Activated CD8-positive, alpha-beta memory T cell treated with anti-CD3 and anti-CD28 coated beads, Interleukin-2, amount 50 U/mL, for 1 hour (primary cell): ENCODE data around the gene GSS.

Source experiments
- DNase-seq: peaks from one replicate; pipeline ENCODE4 v3.0.0-alpha.2; 2020; ENCODE audit errors: extremely low read depth

Gene GSS

DNA sequence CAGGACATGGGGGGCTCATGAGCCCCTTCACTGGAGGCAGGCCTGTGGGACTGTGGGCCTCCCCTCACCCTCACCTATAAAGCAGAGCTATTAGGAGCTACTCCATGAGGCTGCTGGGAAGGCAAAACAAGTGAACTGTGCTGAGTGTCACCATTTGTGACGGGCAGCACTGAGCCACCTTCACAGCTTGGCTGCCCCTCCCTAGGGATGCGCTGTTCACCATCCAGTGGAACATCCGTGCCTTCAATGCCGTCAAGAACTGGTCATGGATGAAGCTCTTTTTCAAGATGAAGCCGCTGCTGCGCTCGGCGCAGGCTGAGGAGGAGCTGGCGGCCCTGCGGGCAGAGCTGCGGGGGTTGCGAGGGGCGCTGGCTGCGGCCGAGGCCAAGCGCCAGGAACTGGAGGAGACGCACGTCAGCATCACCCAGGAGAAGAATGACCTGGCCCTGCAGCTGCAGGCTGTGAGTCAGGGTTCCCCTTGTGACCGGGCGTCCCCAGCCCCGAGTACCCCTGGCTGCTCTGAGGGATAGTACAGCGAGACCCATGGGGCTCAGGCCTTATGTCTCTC, 38.4 kb upstream of the GSS start:
- no peak for DNase-seq

DNA sequence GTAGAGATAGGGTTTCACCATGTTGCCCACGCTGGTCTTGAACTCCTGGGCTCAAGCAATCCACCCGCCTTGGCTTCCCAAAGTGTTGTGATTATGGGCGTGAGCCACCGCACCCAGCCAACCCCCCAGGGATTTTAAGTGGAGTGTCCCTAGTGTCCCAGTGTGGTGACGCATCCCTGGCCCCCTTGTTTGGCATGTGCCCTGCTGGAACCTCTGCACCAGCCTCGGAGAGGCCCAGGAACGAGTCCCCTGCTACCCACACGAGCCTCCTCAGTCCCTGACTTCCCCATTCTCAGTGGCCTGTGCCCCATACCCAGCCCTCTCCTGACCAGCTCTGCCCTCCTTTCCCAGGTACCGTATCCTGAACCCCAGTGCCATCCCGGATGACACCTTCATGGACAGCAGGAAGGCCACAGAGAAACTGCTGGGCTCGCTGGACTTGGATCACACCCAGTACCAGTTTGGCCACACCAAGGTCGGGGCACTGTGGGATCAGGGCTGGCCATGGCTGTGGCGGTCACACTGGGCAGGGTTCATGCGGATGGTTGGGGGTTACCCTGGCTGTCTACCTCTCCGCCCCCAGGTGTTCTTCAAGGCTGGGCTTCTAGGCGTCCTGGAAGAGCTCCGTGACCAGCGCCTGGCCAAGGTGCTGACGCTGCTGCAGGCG, 37.3 kb upstream of the GSS start:
- DNase-seq: no peak

DNA sequence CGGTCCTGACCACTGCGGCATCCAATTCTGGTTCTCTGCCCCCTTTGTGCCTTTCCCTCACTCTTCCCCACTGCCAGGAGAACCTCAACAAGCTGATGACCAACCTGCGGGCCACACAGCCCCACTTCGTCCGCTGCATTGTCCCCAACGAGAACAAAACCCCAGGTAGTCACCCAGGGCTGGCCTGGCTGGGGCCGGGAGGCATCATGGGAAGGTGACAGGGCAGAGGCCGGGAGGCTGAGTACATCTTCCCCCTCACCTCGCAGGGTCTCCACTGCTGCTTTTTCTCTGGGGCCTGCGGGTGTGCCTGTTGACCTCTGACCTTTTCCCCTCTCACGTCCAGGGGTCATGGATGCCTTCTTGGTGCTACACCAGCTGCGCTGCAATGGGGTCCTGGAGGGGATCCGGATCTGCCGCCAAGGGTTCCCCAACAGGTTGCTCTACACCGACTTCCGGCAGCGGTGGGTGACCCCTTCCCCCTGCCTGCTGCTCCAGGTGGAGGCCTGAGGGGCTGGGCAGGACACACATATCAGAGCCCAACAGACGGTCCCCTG, 35.1 kb upstream of the GSS start:
- no peak for DNase-seq

DNA sequence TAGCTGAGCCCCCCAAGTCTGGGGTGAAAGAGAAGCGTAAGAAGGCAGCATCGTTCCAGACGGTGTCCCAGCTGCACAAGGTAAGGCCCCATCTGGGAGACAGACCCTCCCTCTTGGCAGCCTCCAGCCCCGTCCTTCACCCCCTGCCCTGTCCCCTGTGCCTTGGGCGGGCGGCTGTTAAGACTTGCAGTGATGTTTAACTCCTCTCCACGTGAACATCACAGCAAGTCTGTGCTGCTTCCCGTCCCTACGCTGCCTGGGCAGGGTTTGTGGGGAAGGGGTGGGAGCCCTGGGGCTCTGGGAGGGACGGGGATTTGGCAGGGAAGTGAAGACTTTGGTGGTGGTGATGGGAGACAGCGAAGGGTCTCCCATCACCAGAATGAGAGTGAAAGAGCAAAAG, 34.6 kb upstream of the GSS start:
- no peak for DNase-seq

DNA sequence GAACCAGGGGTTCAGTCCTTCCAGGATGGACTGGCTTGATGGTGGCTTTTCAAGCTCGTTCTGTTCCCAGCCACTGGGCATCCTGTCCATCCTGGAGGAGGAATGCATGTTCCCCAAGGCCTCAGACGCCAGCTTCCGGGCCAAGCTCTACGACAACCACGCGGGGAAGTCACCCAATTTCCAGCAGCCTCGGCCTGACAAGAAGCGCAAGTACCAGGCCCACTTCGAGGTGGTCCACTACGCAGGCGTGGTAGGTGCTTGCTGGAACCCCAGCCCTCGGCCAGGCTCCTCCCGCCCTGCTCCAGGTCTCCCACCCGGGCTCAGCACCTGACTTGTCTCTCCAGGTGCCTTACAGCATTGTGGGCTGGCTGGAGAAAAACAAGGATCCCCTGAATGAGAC, 34.1 kb upstream of the GSS start:
- no peak for DNase-seq

DNA sequence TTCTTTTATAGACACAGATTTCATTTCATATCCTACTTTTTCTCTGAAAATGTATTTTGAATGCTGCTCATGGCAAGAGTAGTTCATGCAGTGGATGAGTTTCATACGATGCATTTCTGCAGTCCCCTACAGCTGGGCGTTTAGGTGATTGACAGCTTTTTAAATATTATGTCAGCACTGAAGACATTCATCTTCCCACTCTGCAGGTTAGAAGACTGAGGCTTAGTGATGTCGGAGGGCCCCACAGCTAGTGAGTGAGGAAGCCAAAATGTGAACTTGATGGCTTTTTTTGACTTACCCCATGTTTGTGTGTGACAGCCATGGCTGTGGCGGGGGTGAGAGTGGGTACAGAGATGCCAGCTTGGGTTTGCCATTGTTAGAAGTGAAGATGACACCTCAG, 33.5 kb upstream of the GSS start:
- no peak for DNase-seq

DNA sequence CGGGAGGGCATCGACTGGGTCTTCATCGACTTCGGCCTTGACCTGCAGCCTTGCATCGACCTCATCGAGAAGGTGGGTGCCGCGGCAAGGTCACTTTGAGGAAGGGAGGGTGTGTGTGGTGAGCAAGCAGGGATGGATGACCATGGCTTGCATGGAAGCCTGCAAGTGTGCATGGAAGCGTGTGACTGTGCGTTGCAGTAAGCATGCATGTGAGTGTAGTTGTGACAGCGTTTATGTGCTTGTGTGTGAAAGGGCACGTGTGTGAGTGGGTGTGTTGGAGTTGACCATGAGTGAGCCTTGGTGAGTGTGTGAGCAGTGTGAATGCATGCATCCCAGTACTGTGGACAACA, 32.6 kb upstream of the GSS start:
- DNase-seq: no peak

DNA sequence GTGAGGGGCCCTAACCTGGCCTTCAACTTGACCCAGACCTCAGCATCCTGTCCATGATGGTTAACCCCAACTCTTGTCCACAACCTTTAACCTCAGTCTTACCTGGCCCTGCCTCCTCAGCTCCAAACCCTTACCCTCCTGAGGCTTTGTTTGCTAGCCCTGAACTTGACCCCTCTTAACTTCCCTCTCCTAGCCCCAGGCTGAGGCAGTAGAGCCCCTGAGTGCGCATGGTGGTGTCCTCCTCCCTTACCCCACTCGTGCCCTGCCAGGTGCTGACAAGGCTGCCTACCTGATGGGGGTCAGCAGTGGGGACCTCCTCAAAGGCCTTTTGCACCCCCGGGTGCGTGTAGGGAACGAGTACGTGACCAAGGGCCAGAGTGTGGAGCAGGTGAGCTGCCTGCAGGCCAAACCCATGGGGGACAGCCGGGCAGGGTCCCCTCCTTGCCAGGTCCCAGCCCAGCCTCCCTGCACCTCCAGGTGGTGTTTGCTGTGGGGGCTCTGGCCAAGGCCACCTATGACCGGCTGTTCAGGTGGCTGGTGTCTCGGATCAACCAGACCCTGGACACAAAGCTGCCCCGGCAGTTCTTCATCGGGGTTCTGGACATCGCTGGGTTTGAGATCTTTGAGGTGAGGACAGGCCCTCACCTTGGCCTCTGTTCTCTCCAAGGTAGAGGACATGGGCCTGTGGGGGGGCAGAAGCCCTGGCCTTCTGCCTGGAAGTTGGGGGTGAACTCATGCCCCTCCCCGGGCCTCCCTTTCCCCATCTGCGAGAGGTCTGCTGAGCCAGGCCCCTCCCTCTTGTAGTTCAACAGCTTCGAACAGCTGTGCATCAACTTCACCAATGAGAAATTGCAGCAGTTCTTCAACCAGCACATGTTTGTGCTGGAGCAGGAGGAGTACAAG, 31.9 kb upstream of the GSS start:
- no peak for DNase-seq

DNA sequence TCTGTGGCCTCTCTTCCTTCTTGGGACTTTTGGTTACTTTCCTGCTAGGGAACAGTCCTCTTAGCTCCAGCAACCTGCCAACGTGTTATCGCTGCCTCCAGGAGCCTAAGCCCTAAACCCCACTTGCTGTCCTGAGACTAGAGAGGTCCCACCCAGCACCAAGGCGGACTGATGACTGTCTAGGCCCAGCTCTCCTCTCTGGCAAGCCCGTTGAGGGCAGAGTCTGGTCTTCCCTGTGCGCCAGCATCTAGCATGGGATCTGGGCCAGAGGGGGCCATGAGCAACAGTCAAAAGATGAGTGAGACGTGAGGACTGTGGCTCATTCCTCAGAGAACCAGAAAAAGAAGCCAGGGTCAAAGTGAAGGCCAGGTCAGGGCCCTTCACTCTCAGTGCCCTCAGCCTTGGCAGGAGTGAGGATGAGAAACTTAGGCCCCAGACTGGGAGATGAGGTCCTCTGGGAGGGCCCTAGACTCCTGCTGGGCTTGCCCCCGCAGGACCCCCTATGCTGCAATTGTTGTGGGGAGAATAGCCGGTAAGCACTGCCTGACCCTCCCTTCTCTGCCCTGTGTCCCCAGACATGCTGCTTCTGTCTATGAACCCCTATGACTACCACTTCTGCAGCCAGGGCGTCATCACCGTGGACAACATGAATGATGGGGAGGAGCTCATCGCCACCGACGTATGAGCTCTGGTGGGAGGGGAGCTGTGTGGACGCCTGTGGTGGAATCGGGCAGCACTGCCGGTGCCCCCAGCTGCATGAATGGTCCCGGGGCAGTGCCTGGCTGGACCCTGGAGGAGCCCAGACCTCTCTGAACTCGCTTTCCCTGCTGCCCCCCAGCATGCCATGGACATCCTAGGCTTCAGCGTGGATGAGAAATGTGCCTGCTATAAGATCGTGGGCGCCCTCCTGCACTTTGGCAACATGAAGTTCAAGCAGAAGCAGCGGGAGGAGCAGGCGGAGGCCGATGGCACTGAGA, 31.0 kb upstream of the GSS start:
- no peak for DNase-seq

DNA sequence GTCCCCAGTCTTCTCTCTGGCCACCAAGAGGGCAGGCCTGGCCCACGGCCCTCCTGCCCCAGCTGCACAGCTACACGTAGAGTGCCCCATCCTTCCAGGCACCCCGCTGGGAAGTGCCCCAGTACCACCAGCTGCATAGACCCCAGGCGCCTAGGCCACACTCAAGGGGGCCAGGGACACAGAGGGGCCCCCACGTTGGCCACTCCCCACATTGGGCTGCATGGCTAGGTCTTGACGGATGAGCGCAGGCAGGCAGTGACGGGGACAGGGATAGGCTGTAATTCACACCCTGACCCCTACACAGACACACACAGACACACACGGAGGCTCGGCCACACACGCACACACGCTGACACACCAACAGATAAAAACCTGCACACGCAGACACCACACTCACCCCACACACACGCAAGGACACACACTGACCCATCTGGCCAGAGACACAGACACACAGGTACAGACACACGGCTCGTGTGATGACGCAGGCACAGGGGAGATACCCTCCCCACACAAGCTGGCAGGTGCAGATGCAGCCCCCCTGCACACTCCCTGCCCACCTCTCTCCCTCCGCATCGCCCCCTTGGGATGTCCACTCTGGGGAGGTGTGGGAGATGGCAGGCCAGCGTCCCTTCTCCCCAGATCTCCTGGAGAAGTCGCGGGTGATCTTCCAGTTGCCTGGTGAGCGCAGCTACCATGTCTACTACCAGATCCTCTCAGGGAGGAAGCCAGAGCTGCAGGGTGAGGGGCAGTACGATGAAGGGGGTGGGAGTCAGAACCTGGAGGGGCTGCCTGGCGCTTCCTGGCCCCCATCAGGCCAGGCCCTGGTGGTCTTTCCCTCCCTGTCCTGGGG, 30.1 kb upstream of the GSS start:
- no peak for DNase-seq

DNA sequence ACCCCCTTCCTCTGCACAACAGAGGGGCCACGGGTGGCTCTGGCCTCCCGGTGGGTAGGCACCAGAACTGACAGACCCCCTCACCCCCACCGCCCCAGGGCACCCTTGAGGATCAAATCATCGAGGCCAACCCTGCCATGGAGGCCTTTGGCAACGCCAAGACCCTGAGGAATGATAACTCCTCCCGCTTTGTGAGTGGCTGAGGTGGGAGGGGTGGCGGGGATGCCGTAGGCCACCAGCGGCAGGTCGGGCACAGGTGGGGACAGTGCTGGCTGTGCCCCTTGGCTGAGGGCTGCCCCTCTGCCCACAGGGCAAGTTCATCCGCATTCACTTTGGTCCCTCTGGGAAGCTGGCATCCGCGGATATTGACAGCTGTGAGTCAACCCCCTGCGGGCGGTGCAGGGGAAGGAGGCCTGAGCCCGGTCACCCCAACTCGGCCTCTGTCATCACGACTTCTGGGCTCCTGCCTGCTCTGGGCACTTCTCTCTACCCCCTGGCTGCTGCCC, 29.2 kb upstream of the GSS start:
- no peak for DNase-seq

DNA sequence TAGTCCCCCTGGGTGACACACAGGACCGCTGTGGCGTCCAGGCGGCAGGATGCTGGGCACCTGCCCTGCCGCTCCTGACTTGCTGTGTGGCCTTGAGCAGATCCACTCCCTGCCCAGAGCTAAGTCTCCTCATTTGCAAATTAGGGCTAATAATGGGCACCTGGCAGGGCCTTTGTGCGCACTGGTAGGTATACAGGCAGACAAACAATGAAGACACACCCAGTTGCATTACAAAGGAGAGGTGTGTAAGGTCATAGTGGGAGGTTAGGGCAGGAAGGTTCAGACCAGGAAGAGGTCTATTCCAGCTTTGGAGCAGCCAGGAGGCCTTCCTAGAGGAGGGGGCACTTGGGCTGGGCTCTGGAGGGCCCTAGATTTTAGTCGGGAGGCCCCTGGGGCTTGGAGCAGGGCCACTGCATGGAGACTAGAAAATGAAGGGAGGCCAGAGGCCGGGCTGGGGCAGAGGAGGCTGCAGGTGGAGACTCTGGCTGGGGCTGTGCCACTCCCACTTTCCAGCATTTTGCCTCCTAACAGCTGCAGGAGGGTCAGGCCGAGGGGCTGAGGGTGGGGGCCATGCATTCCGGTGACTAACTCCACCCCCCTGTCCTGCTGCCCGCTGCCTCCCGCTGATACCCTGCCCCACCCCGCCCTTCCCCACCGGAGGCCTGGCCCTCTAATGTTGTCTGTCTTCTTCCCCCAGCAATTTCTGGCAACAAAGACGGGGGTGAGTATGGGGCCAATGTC, 28.6 kb upstream of the GSS start:
- DNase-seq: no peak

DNA sequence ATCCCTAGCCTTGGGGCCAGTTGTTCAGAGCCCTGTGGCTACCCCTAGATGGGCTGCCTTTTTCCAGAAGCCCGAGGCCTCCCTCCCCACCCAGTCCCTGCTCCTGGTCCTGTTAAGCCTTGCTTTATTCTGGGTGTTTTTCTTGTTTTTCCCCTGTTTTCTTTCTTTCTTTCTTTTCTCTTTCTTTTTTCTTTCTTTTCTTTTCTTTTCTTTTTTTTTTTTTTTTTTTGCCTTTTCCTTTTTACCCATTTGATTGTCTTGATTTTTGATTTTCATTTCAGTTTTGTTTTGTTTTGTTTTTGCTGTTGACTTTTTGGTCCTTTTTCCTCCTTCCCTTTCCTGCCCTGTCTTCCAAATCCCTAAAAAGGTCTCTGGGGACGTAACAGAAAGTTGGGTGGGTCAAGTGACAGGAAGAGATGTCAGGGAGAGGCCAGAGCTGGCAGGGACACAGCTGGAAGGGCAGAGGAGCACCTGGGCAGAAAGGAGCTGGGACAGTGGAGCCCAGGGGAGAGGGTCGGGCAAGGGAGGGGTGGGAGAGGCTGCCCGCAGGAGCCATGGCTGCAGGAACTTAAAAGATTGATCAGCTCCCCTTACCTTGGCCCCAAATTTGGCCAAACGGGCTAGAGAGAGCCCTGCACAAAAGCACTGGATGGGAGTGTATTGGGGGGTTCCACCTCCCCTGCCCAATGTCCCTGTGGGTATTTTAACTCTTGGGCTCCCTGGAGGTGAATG, 27.6 kb upstream of the GSS start:
- DNase-seq: no peak

DNA sequence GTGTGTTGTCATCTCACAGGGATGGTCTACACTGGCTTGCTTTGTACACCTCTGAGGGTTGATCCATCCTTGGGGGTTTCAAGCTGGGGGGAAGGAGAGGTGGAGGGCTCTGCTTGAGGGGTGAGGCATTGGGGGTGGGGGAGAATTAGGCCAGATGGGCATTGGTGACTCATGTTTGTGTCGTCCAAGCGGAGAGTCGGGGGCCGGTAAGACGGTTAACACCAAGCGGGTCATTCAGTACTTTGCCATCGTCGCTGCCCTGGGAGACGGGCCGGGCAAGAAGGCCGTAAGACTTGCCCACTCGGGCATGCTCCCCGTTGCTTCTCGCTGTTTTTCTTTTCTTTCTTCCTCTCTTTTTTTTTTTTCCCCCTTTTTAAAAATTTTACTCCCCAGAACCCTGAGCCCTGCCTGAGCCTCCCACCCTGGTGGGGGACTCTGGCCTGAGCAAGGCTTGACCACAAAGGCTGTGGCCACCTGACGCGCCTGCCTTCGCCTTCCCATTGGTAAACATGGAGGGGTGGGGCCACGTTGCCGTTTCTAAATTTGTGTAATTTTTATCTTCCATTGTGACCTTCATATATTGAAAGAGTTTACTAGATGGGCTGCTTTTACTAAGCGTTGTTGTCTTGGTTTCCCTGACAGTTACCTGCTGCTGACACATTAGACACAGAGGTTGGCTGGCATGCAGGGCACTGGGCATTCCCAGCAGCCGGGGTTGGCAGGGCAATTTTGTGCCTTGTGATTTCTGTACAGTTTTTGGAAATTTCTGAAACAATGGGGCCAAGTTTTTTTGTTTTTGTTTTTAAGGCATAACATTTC, 26.9 kb upstream of the GSS start:
- DNase-seq: no peak

DNA sequence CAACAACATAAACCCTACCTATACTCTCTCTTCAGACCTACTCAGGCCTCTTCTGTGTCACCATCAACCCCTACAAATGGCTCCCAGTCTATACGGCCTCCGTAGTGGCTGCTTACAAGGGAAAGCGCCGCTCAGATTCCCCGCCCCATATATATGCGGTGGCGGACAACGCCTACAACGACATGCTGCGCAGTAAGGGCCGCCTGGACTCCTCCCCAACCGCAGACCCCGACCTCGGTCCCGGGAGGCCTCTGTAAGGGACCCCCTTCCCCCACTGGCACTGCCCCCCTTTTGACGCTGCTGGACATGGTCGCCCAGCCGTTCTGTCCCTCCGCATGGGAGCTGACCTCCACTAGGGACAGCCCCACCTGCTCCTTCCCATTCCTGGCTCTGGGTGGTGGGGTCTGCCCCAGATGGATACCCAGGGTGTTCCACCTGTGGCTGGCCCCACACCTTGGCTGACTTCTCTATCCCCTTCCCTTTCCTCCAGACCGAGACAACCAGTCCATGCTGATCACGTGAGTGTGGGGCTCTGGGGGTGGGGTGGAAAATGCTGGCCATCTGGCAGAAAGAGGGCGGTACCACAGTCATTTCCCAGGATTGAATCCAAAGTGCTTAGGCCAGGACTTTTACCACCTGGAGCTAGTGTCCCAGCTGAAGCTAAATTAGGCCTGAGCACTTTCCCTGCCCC, 25.1 kb upstream of the GSS start:
- no peak for DNase-seq

DNA sequence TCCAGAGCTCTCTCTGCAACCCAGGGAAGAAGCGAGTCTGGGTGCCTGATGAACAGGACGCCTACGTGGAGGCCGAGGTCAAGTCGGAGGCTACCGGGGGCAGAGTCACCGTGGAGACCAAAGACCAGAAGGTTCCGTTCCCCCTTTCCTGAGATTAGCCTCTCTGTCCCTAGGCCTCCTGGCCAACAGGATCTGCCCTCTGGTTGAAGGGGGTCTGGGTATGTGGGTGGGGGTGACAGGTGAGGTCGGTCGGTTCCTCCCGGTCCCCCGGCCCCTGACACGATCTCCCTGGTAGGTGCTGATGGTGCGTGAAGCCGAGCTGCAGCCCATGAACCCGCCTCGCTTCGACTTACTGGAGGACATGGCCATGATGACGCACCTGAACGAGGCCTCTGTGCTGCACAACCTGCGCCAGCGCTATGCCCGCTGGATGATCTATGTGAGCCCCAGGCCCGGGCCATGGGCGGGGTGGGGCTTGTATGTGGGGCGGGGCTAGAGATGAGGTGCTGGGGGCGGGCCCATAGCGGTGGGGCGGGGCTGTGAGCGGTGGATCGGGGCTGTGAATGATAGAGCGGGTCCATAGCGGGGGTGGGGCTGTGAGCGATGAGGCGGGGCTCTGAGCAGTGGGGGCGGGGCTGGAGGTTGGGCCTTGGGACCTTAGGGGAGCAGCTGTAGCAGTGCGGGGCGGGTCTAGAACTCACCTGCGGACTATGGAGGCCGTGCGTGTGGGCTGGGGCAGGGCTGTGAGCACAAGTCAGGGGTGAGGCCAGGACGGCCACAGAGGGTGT, 24.0 kb upstream of the GSS start:
- DNase-seq: no peak
